Neuron (in vitro differentiated cells): ENCODE data around the gene PAFAH1B2.
A peak's percentile ranks its signal among the peaks of the same experiment; 100 is the strongest.
"Not testable (repeated sequence)": the region's sequence is repeated elsewhere in the genome, so short reads cannot be mapped to it uniquely, and the experiment has no call there.

Experiments
- H2AFZ ChIP-seq: one replicate; pipeline ENCODE4 v1.6.1; 2013; ENCODE audit warnings: low read depth, mild to moderate bottlenecking, inconsistent platforms, low read length, moderate library complexity
- H3K27me3 ChIP-seq: one replicate; pipeline ENCODE4 v1.6.1; 2013; ENCODE audit warnings: low read length; ENCODE audit not compliant: insufficient read depth
- H3K36me3 ChIP-seq: one replicate; pipeline ENCODE4 v1.6.1; 2013; ENCODE audit warnings: low read length; ENCODE audit not compliant: insufficient read depth
- H3K4me1 ChIP-seq: one replicate; pipeline ENCODE4 v1.6.1; 2013; ENCODE audit warnings: low read length; ENCODE audit not compliant: insufficient read depth
- H3K4me3 ChIP-seq: 2 replicates; pipeline ENCODE4 v1.5.1; 2013; ENCODE audit warnings: mild to moderate bottlenecking, low read length, moderate library complexity
- H3K9me3 ChIP-seq: one replicate; pipeline ENCODE4 v1.6.1; 2013; ENCODE audit warnings: low read length

Gene PAFAH1B2

GRCh38 chr11:117137223-117138086 is 6.6 kb upstream of the PAFAH1B2 start:
- H3K4me3 ChIP-seq, H3K36me3 ChIP-seq, H3K27me3 ChIP-seq, H2AFZ ChIP-seq, H3K4me1 ChIP-seq, H3K9me3 ChIP-seq: not testable (repeated sequence)

- Histone ChIP-seq H3K4me3 (peak overlapping the region; percentile 93), H3K4me1 (peaks cover 18% of the 10 kb centered on the region), H3K27me3 (no peaks in the 10 kb centered on the region), H3K9me3 (no peaks in the 10 kb centered on the region), H3K36me3 (peaks cover 21% of the 10 kb centered on the region), H2AFZ (peak overlapping the region; percentile 76)
These were observed 697 bp upstream of the PAFAH1B2 start for GRCh38 chr11:117143390-117143789.

GRCh38 chr11:117144477-117145392 is 648 bp downstream of the PAFAH1B2 start:
- Histone ChIP-seq H2AFZ (peak overlapping the region; percentile 76), H3K36me3 (peaks cover 25% of the 10 kb centered on the region), H3K4me1 (peaks cover 18% of the 10 kb centered on the region), H3K4me3 (peak overlapping the region; percentile 93), H3K9me3 (no peaks in the 10 kb centered on the region), H3K27me3 (no peaks in the 10 kb centered on the region)

GRCh38 chr11:117145393-117145761 is 1.3 kb downstream of the PAFAH1B2 start:
- Histone ChIP-seq H3K4me3 (peak overlapping the region; percentile 93), H3K9me3 (no peaks in the 10 kb centered on the region), H2AFZ (no peak overlapping the region), H3K36me3 (peaks cover 27% of the 10 kb centered on the region), H3K4me1 (peaks cover 18% of the 10 kb centered on the region), H3K27me3 (no peaks in the 10 kb centered on the region)

GRCh38 chr11:117146521-117146920 is 2.4 kb downstream of the PAFAH1B2 start:
- Histone ChIP-seq H3K4me3 (peak overlapping the region; percentile 15), H3K27me3 (no peaks in the 10 kb centered on the region), H3K36me3 (peaks cover 29% of the 10 kb centered on the region), H2AFZ (no peak overlapping the region), H3K4me1 (peaks cover 18% of the 10 kb centered on the region), H3K9me3 (no peaks in the 10 kb centered on the region)

GRCh38 chr11:117152066-117152465 is 8.0 kb downstream of the PAFAH1B2 start:
- Histone ChIP-seq H3K27me3 (no peaks in the 10 kb centered on the region), H3K36me3 (peaks cover 49% of the 10 kb centered on the region), H3K4me3 (no peak overlapping the region), H3K9me3 (no peaks in the 10 kb centered on the region), H3K4me1 (peaks cover 1% of the 10 kb centered on the region), H2AFZ (no peak overlapping the region)

GRCh38 chr11:117154468-117154867 is 10.4 kb downstream of the PAFAH1B2 start:
- no peak overlapping the region for H2AFZ ChIP-seq
- no peaks in the 10 kb centered on the region for H3K4me1 ChIP-seq
- H3K4me3 ChIP-seq = no peak overlapping the region
- H3K27me3 ChIP-seq = no peaks in the 10 kb centered on the region
- H3K36me3 ChIP-seq = peaks cover 47% of the 10 kb centered on the region
- no peaks in the 10 kb centered on the region for H3K9me3 ChIP-seq

- no peak overlapping the region for H2AFZ ChIP-seq
- no peaks in the 10 kb centered on the region for H3K27me3 ChIP-seq
- no peaks in the 10 kb centered on the region for H3K4me1 ChIP-seq
- no peaks in the 10 kb centered on the region for H3K9me3 ChIP-seq
- H3K36me3 ChIP-seq = peaks cover 61% of the 10 kb centered on the region
- no peak overlapping the region for H3K4me3 ChIP-seq
These were observed 13.4 kb downstream of the PAFAH1B2 start for GRCh38 chr11:117157507-117157906.

GRCh38 chr11:117159892-117160291 is 15.8 kb downstream of the PAFAH1B2 start:
- Histone ChIP-seq H3K4me3 (no peak overlapping the region), H3K36me3 (peaks cover 68% of the 10 kb centered on the region), H3K27me3 (no peaks in the 10 kb centered on the region), H3K9me3 (no peaks in the 10 kb centered on the region), H3K4me1 (no peaks in the 10 kb centered on the region), H2AFZ (no peak overlapping the region)

- Histone ChIP-seq H3K9me3 (no peaks in the 10 kb centered on the region), H3K4me3 (no peak overlapping the region), H3K4me1 (no peaks in the 10 kb centered on the region), H3K27me3 (no peaks in the 10 kb centered on the region), H3K36me3 (peaks cover 68% of the 10 kb centered on the region), H2AFZ (no peak overlapping the region)
These were observed 16.7 kb downstream of the PAFAH1B2 start for GRCh38 chr11:117160826-117161225.

- Histone ChIP-seq H3K4me1 (no peaks in the 10 kb centered on the region), H3K9me3 (no peaks in the 10 kb centered on the region), H3K4me3 (no peak overlapping the region), H3K27me3 (no peaks in the 10 kb centered on the region), H3K36me3 (peaks cover 77% of the 10 kb centered on the region), H2AFZ (no peak overlapping the region)
These were observed 22.4 kb downstream of the PAFAH1B2 start for GRCh38 chr11:117166491-117166890.

- H3K4me3 ChIP-seq = no peak overlapping the region
- H3K27me3 ChIP-seq = no peaks in the 10 kb centered on the region
- no peaks in the 10 kb centered on the region for H3K4me1 ChIP-seq
- no peak overlapping the region for H2AFZ ChIP-seq
- H3K36me3 ChIP-seq = peaks cover 57% of the 10 kb centered on the region
- H3K9me3 ChIP-seq = no peaks in the 10 kb centered on the region
These were observed 25.6 kb downstream of the PAFAH1B2 start for GRCh38 chr11:117169736-117170135.

GRCh38 chr11:117170210-117170609 is 26.1 kb downstream of the PAFAH1B2 start:
- Histone ChIP-seq H3K36me3 (peaks cover 56% of the 10 kb centered on the region), H3K27me3 (no peaks in the 10 kb centered on the region), H2AFZ (no peak overlapping the region), H3K4me1 (peaks cover 4% of the 10 kb centered on the region), H3K9me3 (no peaks in the 10 kb centered on the region), H3K4me3 (no peak overlapping the region)
